AG10803 (cell line): ENCODE measurements around the gene ARID1B.

Source experiments
- DNase-seq: peaks from one replicate; pipeline ENCODE4 v3.0.0; 2010; ENCODE audit warnings: low read depth
- H3K4me3 ChIP-seq: 2 replicates; pipeline ENCODE4 v1.5.1; 2011; ENCODE audit warnings: mild to moderate bottlenecking, low read length, control low read depth
- TF ChIP-seq, protein P1 (sequence below): conservative IDR thresholded peaks from 2 replicates; pipeline ENCODE4 v1.5.1; 2011; ENCODE audit warnings: mild to moderate bottlenecking, low read length, control low read depth, inconsistent platforms

Gene ARID1B

DNA sequence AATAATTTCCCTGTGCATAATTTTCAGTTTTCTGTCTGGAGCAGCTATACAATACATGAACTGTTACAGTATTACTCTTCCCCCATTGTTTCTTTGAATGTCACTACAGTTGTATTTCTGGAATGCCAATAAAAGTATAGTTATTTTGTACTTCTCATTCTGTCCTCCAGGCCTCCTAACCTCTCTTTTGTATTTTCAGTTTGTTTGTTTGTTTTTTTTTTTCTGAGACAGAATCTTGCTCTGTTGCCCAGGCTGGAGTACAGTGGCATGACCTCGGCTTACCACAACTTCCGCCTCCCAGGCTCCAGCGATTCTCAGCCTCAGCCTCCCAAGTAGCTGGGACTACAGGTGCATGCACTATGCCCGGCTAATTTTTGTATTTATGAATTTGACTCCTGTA, 16.8 kb upstream of the ARID1B start:
- no peak overlapping the region for H3K4me3 ChIP-seq
- TF ChIP-seq, protein P1, sequence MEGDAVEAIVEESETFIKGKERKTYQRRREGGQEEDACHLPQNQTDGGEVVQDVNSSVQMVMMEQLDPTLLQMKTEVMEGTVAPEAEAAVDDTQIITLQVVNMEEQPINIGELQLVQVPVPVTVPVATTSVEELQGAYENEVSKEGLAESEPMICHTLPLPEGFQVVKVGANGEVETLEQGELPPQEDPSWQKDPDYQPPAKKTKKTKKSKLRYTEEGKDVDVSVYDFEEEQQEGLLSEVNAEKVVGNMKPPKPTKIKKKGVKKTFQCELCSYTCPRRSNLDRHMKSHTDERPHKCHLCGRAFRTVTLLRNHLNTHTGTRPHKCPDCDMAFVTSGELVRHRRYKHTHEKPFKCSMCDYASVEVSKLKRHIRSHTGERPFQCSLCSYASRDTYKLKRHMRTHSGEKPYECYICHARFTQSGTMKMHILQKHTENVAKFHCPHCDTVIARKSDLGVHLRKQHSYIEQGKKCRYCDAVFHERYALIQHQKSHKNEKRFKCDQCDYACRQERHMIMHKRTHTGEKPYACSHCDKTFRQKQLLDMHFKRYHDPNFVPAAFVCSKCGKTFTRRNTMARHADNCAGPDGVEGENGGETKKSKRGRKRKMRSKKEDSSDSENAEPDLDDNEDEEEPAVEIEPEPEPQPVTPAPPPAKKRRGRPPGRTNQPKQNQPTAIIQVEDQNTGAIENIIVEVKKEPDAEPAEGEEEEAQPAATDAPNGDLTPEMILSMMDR: no peak
- no peak for DNase-seq

DNA sequence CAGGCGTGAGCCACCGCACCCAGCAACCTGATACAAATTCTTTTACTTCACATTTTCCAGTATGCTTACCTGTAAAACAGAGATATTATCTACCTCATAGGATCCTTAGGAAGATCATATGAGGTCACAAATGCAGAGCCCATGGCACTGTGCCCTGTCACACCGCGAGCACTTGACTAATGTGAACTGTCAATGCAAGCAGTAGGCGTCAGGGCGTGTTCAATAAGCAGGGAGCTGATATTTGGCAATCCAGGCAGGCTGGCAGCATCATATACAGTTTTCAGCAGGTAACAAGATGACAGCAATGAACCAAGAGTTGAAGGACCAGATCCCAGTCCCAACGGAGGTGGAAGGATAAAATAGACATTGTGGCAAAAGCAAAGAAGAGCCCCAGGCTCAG, 14.6 kb upstream of the ARID1B start:
- TF ChIP-seq, protein P1: no peak
- H3K4me3 ChIP-seq: no peak overlapping the region
- DNase-seq: no peak

DNA sequence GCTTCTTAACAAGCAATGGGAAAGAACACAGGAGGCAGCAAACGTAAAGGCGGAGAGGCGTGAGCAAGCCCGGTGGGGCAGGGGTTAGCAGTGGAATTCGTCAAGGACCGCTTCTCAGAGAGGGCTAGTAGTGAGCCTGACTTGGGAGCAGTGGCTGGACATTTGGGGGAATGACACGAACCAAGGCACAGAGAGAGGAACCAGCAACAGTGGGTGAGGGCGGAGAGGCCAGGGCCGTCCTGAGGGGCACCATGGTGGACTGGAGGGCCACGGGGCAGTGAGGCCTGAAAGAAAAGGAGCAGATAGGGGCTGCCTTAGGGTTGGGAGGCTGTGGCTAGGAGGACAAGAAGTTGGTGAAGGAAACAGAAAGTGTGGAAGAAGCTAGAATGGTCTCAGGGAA, 12.1 kb upstream of the ARID1B start:
- DNase-seq: no peak
- no peak overlapping the region for H3K4me3 ChIP-seq
- TF ChIP-seq, protein P1: no peak

DNA sequence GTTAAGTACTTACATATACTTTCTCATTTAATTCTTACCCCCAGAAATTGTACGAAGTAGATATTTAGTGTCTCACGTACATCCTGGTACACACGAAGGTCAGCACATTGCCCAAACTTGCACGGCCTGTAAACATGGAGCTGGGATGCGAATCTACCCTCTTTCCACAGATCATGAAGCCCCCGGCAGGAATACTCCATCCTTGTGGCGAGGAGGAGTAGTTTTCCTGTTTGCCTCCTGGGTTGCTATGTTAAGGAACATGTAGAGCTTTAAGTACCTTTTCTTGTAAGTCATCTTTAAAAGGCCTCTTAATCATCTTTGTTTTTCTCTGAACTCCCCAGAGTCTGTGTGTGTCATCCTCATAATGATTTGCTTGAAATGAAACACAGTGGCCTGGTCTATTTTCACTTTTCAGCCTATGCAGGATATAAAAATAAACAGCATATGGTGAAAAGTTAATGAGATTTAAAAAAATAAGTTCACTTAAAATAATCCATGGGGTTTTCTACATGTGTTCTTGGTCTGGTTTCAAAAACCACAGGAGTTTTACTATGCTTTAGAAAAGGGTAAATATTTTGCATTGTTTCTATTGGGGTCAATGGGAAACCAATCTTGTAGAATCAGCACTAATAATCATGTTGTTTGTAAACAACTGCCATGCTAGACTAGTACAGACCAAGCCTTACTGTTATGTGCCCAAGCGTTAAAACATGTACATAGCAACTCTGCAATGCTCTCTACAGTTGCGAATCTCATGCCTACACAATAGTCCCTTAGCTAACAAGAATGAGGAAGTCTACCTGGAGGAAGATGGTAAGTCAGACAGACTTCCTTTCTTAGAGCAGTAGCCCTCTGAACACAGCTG, 9.3 kb upstream of the ARID1B start:
- TF ChIP-seq, protein P1: no peak
- no peak for DNase-seq
- H3K4me3 ChIP-seq: no peak overlapping the region

DNA sequence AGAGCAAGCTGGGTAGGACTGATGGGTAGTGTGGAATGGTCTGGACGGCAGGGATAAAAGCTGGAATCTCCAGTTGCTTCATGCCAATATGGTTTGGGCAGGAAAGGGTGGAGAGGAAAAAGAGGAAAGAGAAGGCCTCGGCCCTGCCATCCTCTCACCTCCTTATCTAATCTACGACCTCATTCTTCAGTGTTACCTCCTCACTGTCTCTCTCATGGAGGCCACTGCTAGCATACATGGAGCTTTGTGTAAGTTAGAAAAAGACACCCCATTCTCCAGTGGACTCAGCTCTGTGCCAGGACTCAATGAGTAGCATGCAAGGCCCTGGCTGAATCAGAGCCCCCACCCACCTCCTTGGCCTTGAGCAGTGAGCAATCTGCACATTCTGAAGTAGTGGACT, 6.1 kb upstream of the ARID1B start:
- no peak for DNase-seq
- no peak overlapping the region for H3K4me3 ChIP-seq
- TF ChIP-seq, protein P1: no peak

DNA sequence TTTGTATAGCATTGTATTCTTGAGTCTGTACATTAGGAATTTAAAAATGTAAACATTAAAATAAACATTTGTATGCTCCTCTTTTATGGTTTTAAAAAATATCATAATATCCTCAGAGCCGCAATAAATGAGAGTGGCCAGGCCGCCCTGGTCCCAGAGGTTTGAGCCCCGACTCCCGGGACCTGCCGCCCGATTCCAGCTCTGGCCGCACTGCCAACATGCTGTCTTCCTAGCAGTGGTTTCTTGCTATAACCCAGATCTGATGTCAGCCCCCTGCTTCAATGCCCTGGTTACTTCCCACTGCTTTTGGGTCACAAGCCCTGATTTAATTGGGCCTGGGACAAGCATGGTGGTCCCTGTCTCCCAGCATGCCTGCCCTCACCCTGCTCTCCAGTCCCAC, 5.4 kb upstream of the ARID1B start:
- TF ChIP-seq, protein P1: no peak
- no peak for DNase-seq
- H3K4me3 ChIP-seq: no peak overlapping the region

DNA sequence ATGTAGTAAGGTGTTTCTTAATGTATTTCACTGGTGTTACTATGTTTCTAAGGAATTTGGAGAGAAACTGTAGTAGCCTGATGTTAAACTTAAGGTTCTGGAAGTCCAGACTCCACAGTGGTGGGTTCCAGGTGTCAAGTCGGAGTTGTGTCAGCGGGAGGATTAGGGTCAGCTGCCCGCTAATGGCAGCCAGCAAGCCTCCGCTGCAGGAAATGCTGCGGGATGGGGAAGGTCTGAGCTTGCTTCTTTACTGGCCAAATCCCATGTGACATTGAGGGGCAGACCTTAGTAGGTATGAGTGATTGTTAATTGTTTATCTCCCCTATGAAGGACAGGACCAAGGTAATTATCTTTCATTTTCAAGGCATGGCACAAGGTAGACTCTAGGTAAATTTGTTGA, 3.7 kb upstream of the ARID1B start:
- DNase-seq: no peak
- TF ChIP-seq, protein P1: no peak
- H3K4me3 ChIP-seq: no peak overlapping the region
